NCI-H69 (cell line): ENCODE data around the gene PTBP3.
"Not testable (repeated sequence)": the region's sequence is repeated elsewhere in the genome, so short reads cannot be mapped to it uniquely, and the experiment has no call there.

Source experiments
- DNase-seq: peaks from one replicate; lab custom pipeline; 2025; lab: John Stamatoyannopoulos, UW

The PTBP3 gene

GRCh38 chr9:112271466-112272098 lies 61.8 kb downstream of the PTBP3 start:
- peak; percentile 30 for DNase-seq

GRCh38 chr9:112268413-112268812 lies 65.0 kb downstream of the PTBP3 start:
- DNase-seq, result no peak

- DNase-seq, result not testable (repeated sequence)
Observed at GRCh38 chr9:112267086-112267485, 66.3 kb downstream of the PTBP3 start.

- no peak for DNase-seq
Observed at GRCh38 chr9:112265391-112265790, 68.0 kb downstream of the PTBP3 start.

GRCh38 chr9:112262577-112262976 lies 70.8 kb downstream of the PTBP3 start:
- no peak for DNase-seq

GRCh38 chr9:112261133-112261532 lies 72.3 kb downstream of the PTBP3 start:
- no peak for DNase-seq

GRCh38 chr9:112258106-112258505 lies 75.3 kb downstream of the PTBP3 start:
- DNase-seq, result peak; percentile 34

- no peak for DNase-seq
Observed at GRCh38 chr9:112252194-112252593, 81.2 kb downstream of the PTBP3 start.

- no peak for DNase-seq
Observed at GRCh38 chr9:112249277-112249676, 84.1 kb downstream of the PTBP3 start.

GRCh38 chr9:112248722-112249121 lies 84.7 kb downstream of the PTBP3 start:
- DNase-seq, result no peak

GRCh38 chr9:112247090-112247489 lies 86.3 kb downstream of the PTBP3 start:
- no peak for DNase-seq

- DNase-seq, result no peak
Observed at GRCh38 chr9:112245126-112245525, 88.3 kb downstream of the PTBP3 start.

- no peak for DNase-seq
Observed at GRCh38 chr9:112242147-112242804, 91.1 kb downstream of the PTBP3 start.

- DNase-seq, result peak; percentile 68
Observed at GRCh38 chr9:112241491-112241890, 91.9 kb downstream of the PTBP3 start.

GRCh38 chr9:112239708-112240107 lies 93.7 kb downstream of the PTBP3 start:
- DNase-seq, result no peak

- no peak for DNase-seq
Observed at GRCh38 chr9:112239284-112239683, 94.1 kb downstream of the PTBP3 start.

GRCh38 chr9:112234779-112235178 lies 98.6 kb downstream of the PTBP3 start:
- DNase-seq, result no peak

GRCh38 chr9:112233769-112234168 lies 99.7 kb downstream of the PTBP3 start:
- no peak for DNase-seq

- DNase-seq, result no peak
Observed at GRCh38 chr9:112232233-112232632, 101.2 kb downstream of the PTBP3 start.

GRCh38 chr9:112226091-112226490 lies 107.3 kb downstream of the PTBP3 start:
- DNase-seq, result no peak

- no peak for DNase-seq
Observed at GRCh38 chr9:112224401-112225289, 108.8 kb downstream of the PTBP3 start.

GRCh38 chr9:112218908-112219307 lies 114.5 kb downstream of the PTBP3 start:
- DNase-seq, result no peak

GRCh38 chr9:112212926-112213325 lies 120.5 kb downstream of the PTBP3 start:
- no peak for DNase-seq
